Breast epithelium (tissue), 4 donors: ENCODE data around the gene COMMD9. TPM values are rescaled to one million over a fixed set of nuclear protein-coding genes. Genes with fewer than 3 reads are reported as not detected.

Experiments used
- DNase-seq, 2 donors: peaks; one replicate each; pipeline ENCODE4 v3.0.0-alpha.2; 2019; ENCODE audit warnings: low spot score in 2 of 2
- H3K27ac ChIP-seq, 2 donors: fragments of 200-600 bp; sonication (generic) in 1 of 2; one replicate each; pipeline ENCODE4 v1.5.1; 2016 to 2019; ENCODE audit warnings: mild to moderate bottlenecking in 1 of 2
- H3K27me3 ChIP-seq, 2 donors: fragments of 200-600 bp; sonication (generic) in 1 of 2; one replicate each; pipeline versions ENCODE4 v1.5.1 to v1.6.0; 2017 to 2019; ENCODE audit warnings: control low read depth in 1 of 2, mild to moderate bottlenecking in 1 of 2
- H3K36me3 ChIP-seq: fragments of 200-600 bp; one replicate; pipeline ENCODE4 v1.5.1; 2019
- H3K4me1 ChIP-seq, 2 donors: fragments of 200-600 bp; sonication (generic); one replicate each; pipeline ENCODE4 v1.5.1; 2016 to 2019; ENCODE audit warnings: control low read depth in 1 of 2
- H3K4me3 ChIP-seq, 3 donors: fragments of 200-600 bp; sonication (generic); 1 replicate in 2 of 3; 2 replicates in 1 of 3; pipeline ENCODE4 v1.5.1; 2016 to 2019; ENCODE audit warnings: mild to moderate bottlenecking in 3 of 3, moderate library complexity in 2 of 3
- H3K9me3 ChIP-seq, 2 donors: fragments of 200-600 bp; sonication (generic) in 1 of 2; one replicate each; pipeline ENCODE4 v1.5.1; 2016 to 2019; ENCODE audit warnings: control low read depth in 1 of 2
- POLR2A ChIP-seq: fragments of 450-650 bp; IDR thresholded peaks from one replicate; pipeline ENCODE4 v1.6.1; 2016; ENCODE audit warnings: antibody characterized with exemption, mild to moderate bottlenecking, moderate library complexity
- POLR2AphosphoS5 ChIP-seq, 3 donors: sonication (generic); formaldehyde crosslinking; IDR thresholded peaks; one replicate each; pipeline ENCODE4 v1.6.1; 2017; ENCODE audit warnings: antibody characterized with exemption in 3 of 3
- intact Hi-C: fragments of 100-400 bp; cut with DNase I; formaldehyde crosslinking; loops from one replicate; pipeline ENCODE4 v1.15.1; 2023; ENCODE audit warnings: low total_unique reads
- total RNA-seq, 3 donors: library from RNA; depleted of rRNA; stranded (reverse); fragments of >200 nt; gene quantifications; one replicate each; pipeline ENCODE4 v1.1.0, GENCODE V29; 2016
- TF ChIP-seq, protein P1 (sequence below), 3 donors: fragments of 450-650 bp; IDR thresholded peaks; one replicate each; pipeline ENCODE4 v1.5.1; 2016 to 2017; ENCODE audit warnings: antibody characterized with exemption in 3 of 3, mild to moderate bottlenecking in 3 of 3, moderate library complexity in 3 of 3

The COMMD9 gene
- total RNA-seq, 3 donors from 2014 or later, result 38.3 to 61.6 (median 53.6) TPM

GRCh38 chr11:36238036-36238631, 51.1 kb downstream of the COMMD9 start:
- intact Hi-C loops, result no loop called here

DNA sequence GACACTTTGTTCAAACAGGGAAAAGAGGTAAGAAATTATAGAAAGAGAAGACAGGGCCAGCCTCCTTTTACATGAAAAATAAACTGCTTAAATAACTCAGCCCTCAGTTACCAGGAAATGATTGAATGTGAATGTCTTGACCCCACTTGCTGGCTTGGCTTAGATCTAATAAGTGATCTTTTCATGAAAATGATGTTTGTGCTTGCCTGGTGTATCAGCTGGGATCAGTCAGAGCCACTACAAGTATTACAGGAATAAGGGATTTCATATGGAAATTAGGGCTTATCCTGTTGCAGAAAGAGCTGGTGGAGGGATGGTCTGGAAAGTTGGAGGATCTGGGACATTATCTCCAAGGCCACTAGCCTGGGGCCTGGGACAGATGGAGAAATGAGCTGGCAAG, 51.8 kb downstream of the COMMD9 start:
- Histone ChIP-seq H3K36me3 (no peaks in the 10 kb centered on the region), H3K27ac (no peak overlapping the region), H3K4me3 (no peak overlapping the region), H3K27me3 (no peaks in the 10 kb centered on the region), H3K9me3 (no peaks in the 10 kb centered on the region), H3K4me1 (no peaks in the 10 kb centered on the region)
- TF ChIP-seq, protein P1, sequence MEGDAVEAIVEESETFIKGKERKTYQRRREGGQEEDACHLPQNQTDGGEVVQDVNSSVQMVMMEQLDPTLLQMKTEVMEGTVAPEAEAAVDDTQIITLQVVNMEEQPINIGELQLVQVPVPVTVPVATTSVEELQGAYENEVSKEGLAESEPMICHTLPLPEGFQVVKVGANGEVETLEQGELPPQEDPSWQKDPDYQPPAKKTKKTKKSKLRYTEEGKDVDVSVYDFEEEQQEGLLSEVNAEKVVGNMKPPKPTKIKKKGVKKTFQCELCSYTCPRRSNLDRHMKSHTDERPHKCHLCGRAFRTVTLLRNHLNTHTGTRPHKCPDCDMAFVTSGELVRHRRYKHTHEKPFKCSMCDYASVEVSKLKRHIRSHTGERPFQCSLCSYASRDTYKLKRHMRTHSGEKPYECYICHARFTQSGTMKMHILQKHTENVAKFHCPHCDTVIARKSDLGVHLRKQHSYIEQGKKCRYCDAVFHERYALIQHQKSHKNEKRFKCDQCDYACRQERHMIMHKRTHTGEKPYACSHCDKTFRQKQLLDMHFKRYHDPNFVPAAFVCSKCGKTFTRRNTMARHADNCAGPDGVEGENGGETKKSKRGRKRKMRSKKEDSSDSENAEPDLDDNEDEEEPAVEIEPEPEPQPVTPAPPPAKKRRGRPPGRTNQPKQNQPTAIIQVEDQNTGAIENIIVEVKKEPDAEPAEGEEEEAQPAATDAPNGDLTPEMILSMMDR (IDR thresholded peaks at IDR 0.05), result no peak
- TF ChIP-seq POLR2A (no peak), POLR2AphosphoS5 (IDR thresholded peaks at IDR 0.05) (no peak)
- no peak for DNase-seq
- intact Hi-C loops, result no loop called here

More at GRCh38 chr11:36238036-36238631, 51.1 kb downstream of the COMMD9 start:
- H3K27ac ChIP-seq, result no peak overlapping the region
- H3K9me3 ChIP-seq, result no peaks in the 10 kb centered on the region
- no peaks in the 10 kb centered on the region for H3K4me1 ChIP-seq
- no peak for DNase-seq
- H3K4me3 ChIP-seq, result no peak overlapping the region
- TF ChIP-seq, protein P1 (IDR thresholded peaks at IDR 0.05), result no peak
- no peak for TF ChIP-seq POLR2A
- no peak for TF ChIP-seq POLR2AphosphoS5 (IDR thresholded peaks at IDR 0.05)
- no peaks in the 10 kb centered on the region for H3K36me3 ChIP-seq
- no peaks in the 10 kb centered on the region for H3K27me3 ChIP-seq

GRCh38 chr11:36235750-36236149, 53.5 kb downstream of the COMMD9 start:
- H3K4me1 ChIP-seq, result no peaks in the 10 kb centered on the region

GRCh38 chr11:36234825-36235224, 54.4 kb downstream of the COMMD9 start:
- H3K27me3 ChIP-seq, result no peaks in the 10 kb centered on the region
- DNase-seq, result no peak
- intact Hi-C loops, result no loop called here
- H3K4me3 ChIP-seq, result no peak overlapping the region
- TF ChIP-seq POLR2A (no peak), POLR2AphosphoS5 (IDR thresholded peaks at IDR 0.05) (no peak)
- TF ChIP-seq, protein P1 (IDR thresholded peaks at IDR 0.05), result no peak
- H3K9me3 ChIP-seq, result no peaks in the 10 kb centered on the region
- no peaks in the 10 kb centered on the region for H3K36me3 ChIP-seq
- no peak overlapping the region for H3K27ac ChIP-seq
- H3K4me1 ChIP-seq, result no peaks in the 10 kb centered on the region

More at GRCh38 chr11:36235750-36236149, 53.5 kb downstream of the COMMD9 start:
- Histone ChIP-seq H3K27ac (no peak overlapping the region), H3K4me3 (no peak overlapping the region), H3K9me3 (no peaks in the 10 kb centered on the region), H3K27me3 (no peaks in the 10 kb centered on the region), H3K36me3 (no peaks in the 10 kb centered on the region)
- DNase-seq, result no peak
- intact Hi-C loops, result no loop called here
- TF ChIP-seq, protein P1 (IDR thresholded peaks at IDR 0.05), result no peak
- TF ChIP-seq POLR2AphosphoS5 (IDR thresholded peaks at IDR 0.05), result no peak
- no peak for TF ChIP-seq POLR2A

- no peak for DNase-seq
- TF ChIP-seq POLR2AphosphoS5 (IDR thresholded peaks at IDR 0.05), result no peak
- TF ChIP-seq, protein P1 (IDR thresholded peaks at IDR 0.05), result no peak
- no peak for TF ChIP-seq POLR2A
- Histone ChIP-seq H3K36me3 (no peaks in the 10 kb centered on the region), H3K4me1 (no peaks in the 10 kb centered on the region), H3K4me3 (no peak overlapping the region), H3K27ac (no peak overlapping the region), H3K27me3 (no peaks in the 10 kb centered on the region), H3K9me3 (no peaks in the 10 kb centered on the region)
- intact Hi-C loops, result no loop called here
Observed at GRCh38 chr11:36233204-36233603, 56.0 kb downstream of the COMMD9 start.
